ENCODE measurements around the gene TAF5.
"Not testable (repeated sequence)": the region's sequence is repeated elsewhere in the genome, so short reads cannot be mapped to it uniquely, and the experiment has no call there.

Gene TAF5

DNA sequence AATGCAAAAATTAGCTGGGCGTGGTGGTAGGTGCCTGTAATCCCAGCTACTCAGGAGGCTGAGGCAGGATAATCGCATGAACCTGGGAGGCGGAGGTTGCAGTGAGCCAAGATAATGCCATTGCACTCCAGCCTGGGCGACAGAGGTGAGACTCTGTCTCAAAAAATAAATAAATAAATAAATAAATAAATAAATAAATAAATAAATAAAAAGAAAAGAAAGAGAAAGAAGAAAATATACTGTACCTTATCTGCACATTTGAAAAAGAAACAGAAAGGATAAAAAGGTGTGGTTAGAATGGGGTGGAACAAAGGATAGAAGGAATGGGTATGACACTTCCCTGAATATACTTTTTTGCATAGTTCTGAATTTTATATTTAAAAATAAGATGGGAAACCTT, 8.3 kb upstream of the TAF5 start:
- not testable (repeated sequence) for H3K79me2 ChIP-seq (ENCODE audit: control insufficient read depth, insufficient read depth, low read length, unreplicated experiment); H3K27ac ChIP-seq (ENCODE audit: low read depth, low read length); H3K4me1 ChIP-seq (ENCODE audit: control insufficient read depth, insufficient read depth, low read length, unreplicated experiment); H3K4me3 ChIP-seq (ENCODE audit: low read depth, low read length); H2AFZ ChIP-seq (ENCODE audit: low read length, unreplicated experiment); H3K27me3 ChIP-seq (ENCODE audit: insufficient read depth, low read length); H3K36me3 ChIP-seq (ENCODE audit: insufficient read depth, low read length)

DNA sequence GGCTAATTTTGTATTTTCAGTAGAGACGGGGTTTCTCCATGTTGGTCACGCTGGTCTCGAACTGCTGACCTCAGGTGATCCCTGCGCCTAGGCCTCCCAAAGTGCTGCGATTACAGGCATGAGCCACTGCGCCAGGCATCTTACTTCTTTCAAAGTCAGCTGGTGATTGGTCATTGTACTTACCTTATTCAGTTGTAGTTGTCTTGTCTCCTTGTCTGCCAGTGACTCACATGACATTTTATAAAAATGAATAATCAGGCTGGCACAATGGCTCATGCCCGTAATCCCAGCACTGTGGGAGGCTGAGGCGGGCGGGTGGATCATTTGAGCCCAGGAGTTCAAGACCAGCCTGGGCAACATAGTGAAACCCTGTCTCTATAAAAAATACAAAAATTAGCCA, 7.0 kb upstream of the TAF5 start:
- H3K36me3 ChIP-seq (ENCODE audit: insufficient read depth, low read length); H3K27ac ChIP-seq (ENCODE audit: low read depth, low read length); H2AFZ ChIP-seq (ENCODE audit: low read length, unreplicated experiment); H3K4me1 ChIP-seq (ENCODE audit: control insufficient read depth, insufficient read depth, low read length, unreplicated experiment); H3K79me2 ChIP-seq (ENCODE audit: control insufficient read depth, insufficient read depth, low read length, unreplicated experiment); H3K27me3 ChIP-seq (ENCODE audit: insufficient read depth, low read length); H3K4me3 ChIP-seq (ENCODE audit: low read depth, low read length): not testable (repeated sequence)

DNA sequence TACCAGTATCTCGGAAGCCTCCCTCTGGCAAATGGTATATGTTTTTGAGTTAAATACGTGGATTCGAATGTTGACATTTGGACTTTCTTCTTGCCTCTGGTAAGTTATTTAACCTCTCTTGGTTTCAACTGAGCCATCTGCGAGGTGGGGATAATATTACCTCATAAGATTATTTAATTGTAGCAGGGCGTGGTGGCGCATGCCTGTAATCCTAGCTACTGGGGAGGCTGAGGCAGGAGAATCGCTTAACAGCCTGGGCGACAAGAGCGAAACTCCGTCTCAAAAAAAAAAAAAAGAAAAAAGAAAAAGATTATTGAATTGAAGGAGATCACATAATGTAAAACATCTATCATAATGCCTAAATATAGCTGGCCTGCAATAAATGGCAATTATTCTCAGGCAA, 396 bp upstream of the TAF5 start:
- Histone ChIP-seq H3K27me3 (ENCODE audit: insufficient read depth, low read length) (no peaks in the 10 kb centered on the region), H3K79me2 (ENCODE audit: control insufficient read depth, insufficient read depth, low read length, unreplicated experiment) (peaks cover 20% of the 10 kb centered on the region), H3K4me3 (ENCODE audit: low read depth, low read length) (peak overlapping the region; percentile 91)

DNA sequence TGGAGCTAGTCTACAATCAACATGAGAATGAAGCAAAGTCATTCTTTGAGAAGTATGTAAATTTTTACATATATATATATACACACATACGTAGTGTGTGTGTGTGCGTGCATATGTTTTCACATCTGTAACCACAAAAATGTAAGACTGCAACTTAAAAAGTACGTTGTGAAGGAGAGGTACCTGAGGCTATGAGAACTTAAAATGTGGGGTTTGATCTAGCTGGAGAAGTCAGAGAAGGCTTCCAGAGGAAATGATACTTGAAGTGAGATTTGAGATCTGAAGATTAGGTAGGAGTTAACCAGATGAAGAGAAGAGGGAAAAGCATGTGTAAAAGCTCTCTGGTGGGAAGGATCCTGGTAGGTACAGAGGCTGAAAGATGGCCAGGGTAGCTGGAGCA, 5.8 kb downstream of the TAF5 start:
- H3K36me3 ChIP-seq (ENCODE audit: insufficient read depth, low read length) = no peaks in the 10 kb centered on the region; the same call in 1 of the 2 replicates
- H3K27me3 ChIP-seq (ENCODE audit: insufficient read depth, low read length) = no peaks in the 10 kb centered on the region
- no peak overlapping the region for H2AFZ ChIP-seq (ENCODE audit: low read length, unreplicated experiment)
- H3K27ac ChIP-seq (ENCODE audit: low read depth, low read length) = no peak overlapping the region
- H3K79me2 ChIP-seq (ENCODE audit: control insufficient read depth, insufficient read depth, low read length, unreplicated experiment) = peaks cover 20% of the 10 kb centered on the region
- no peaks in the 10 kb centered on the region for H3K4me1 ChIP-seq (ENCODE audit: control insufficient read depth, insufficient read depth, low read length, unreplicated experiment)
- H3K4me3 ChIP-seq (ENCODE audit: low read depth, low read length) = no peak overlapping the region

More for the DNA sequence above, 396 bp upstream of the TAF5 start:
- Histone ChIP-seq H2AFZ (ENCODE audit: low read length, unreplicated experiment) (peak overlapping the region; percentile 6), H3K27ac (ENCODE audit: low read depth, low read length) (peak overlapping the region; percentile 41), H3K4me1 (ENCODE audit: control insufficient read depth, insufficient read depth, low read length, unreplicated experiment) (no peaks in the 10 kb centered on the region), H3K36me3 (ENCODE audit: insufficient read depth, low read length) (no peaks in the 10 kb centered on the region)

DNA sequence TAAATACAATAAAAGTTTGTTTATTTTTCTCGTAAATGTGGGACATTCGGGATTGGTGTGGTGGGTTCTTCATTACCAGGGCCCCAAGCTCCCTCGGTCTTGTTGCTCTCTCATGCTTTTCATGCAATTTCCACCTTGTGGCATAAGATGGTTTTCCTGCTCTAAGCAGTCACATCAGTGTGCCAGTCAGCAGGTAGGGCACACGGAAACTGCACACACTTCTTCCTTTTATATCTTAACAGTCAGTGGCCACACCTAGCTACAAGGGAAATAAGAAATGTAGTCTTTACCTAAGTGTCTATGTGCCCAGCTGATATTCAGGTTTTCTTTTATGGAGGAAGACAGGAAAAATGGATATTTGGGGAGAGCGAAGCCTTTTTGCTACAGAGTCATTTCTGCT, 6.5 kb downstream of the TAF5 start:
- H3K79me2 ChIP-seq (ENCODE audit: control insufficient read depth, insufficient read depth, low read length, unreplicated experiment) = peaks cover 20% of the 10 kb centered on the region
- no peak overlapping the region for H2AFZ ChIP-seq (ENCODE audit: low read length, unreplicated experiment)
- H3K27ac ChIP-seq (ENCODE audit: low read depth, low read length) = no peak overlapping the region
- no peaks in the 10 kb centered on the region for H3K4me1 ChIP-seq (ENCODE audit: control insufficient read depth, insufficient read depth, low read length, unreplicated experiment)
- H3K36me3 ChIP-seq (ENCODE audit: insufficient read depth, low read length) = no peaks in the 10 kb centered on the region; the same call in 1 of the 2 replicates
- no peaks in the 10 kb centered on the region for H3K27me3 ChIP-seq (ENCODE audit: insufficient read depth, low read length)
- H3K4me3 ChIP-seq (ENCODE audit: low read depth, low read length) = no peak overlapping the region

DNA sequence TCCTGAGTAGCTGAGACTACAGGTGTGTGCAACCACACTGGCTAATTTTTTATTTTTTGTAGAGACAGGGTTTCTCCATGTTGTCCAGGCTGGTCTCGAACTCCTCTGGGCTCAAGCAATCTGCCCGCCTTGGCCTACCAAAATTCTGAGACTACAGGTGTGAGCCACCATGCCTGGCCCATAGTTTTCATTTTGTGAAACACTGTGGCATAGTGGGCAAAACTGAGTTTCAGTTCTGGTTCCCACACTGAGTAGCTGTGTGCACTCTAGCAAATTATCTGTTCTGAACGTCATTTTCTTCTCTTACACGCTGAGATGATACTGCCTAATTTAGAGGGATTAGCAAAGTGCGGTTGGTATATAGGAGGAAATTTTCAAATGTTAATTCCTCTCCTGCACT, 15.0 kb downstream of the TAF5 start:
- Histone ChIP-seq H3K4me3 (ENCODE audit: low read depth, low read length) (no peak overlapping the region), H3K27me3 (ENCODE audit: insufficient read depth, low read length) (no peaks in the 10 kb centered on the region), H3K79me2 (ENCODE audit: control insufficient read depth, insufficient read depth, low read length, unreplicated experiment) (no peaks in the 10 kb centered on the region), H3K27ac (ENCODE audit: low read depth, low read length) (no peak overlapping the region), H3K36me3 (ENCODE audit: insufficient read depth, low read length) (peaks cover 8% of the 10 kb centered on the region), H3K4me1 (ENCODE audit: control insufficient read depth, insufficient read depth, low read length, unreplicated experiment) (no peaks in the 10 kb centered on the region), H2AFZ (ENCODE audit: low read length, unreplicated experiment) (no peak overlapping the region)

DNA sequence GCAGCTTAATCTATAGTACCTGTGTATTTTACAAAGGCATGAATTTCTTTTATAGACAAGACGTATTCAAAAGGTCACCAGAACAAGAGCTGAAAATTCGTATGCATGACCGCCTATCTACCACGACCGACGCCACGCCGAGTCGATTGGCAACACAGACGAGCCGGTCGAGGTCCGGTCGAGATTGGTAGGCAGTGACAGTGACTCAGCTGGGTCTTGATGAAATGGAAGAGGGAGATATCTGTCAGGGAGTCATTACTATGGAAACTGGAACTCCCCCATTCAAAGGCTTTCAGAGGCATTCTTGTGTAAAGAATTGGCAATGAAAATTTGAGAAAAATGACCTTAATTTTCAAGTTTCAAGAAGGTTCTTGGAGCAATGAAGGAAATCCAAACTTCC, 26.4 kb downstream of the TAF5 start:
- Histone ChIP-seq H3K79me2 (ENCODE audit: control insufficient read depth, insufficient read depth, low read length, unreplicated experiment) (peaks cover 72% of the 10 kb centered on the region), H3K36me3 (ENCODE audit: insufficient read depth, low read length) (peaks cover 19% of the 10 kb centered on the region), H3K4me1 (ENCODE audit: control insufficient read depth, insufficient read depth, low read length, unreplicated experiment) (peaks cover 30% of the 10 kb centered on the region), H3K27me3 (ENCODE audit: insufficient read depth, low read length) (no peaks in the 10 kb centered on the region), H3K4me3 (ENCODE audit: low read depth, low read length) (peak overlapping the region; percentile 30), H2AFZ (ENCODE audit: low read length, unreplicated experiment) (no peak overlapping the region), H3K27ac (ENCODE audit: low read depth, low read length) (no peak overlapping the region)

DNA sequence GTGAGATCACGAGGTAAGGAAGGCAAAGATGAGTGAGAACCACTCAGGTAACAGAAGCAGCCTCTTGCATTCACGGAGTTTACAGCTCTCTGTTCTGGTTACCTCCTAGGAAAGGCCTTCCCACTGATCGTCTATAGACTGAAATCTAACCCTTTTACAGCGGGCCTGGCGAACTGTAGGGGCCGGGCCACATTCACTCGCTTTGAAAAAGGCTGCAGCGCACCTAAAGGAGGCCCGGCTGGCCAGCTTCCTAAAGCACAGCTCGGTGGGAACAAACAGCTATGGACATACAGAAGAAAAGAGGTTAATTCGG, 27.9 kb downstream of the TAF5 start:
- Histone ChIP-seq H3K27me3 (ENCODE audit: insufficient read depth, low read length) (no peaks in the 10 kb centered on the region), H2AFZ (ENCODE audit: low read length, unreplicated experiment) (peak overlapping the region; percentile 54), H3K27ac (ENCODE audit: low read depth, low read length) (peak overlapping the region; percentile 50; the same call in 1 of the 2 replicates), H3K79me2 (ENCODE audit: control insufficient read depth, insufficient read depth, low read length, unreplicated experiment) (peaks cover 74% of the 10 kb centered on the region), H3K4me3 (ENCODE audit: low read depth, low read length) (peak overlapping the region; percentile 86), H3K36me3 (ENCODE audit: insufficient read depth, low read length) (peaks cover 22% of the 10 kb centered on the region), H3K4me1 (ENCODE audit: control insufficient read depth, insufficient read depth, low read length, unreplicated experiment) (peaks cover 30% of the 10 kb centered on the region)

DNA sequence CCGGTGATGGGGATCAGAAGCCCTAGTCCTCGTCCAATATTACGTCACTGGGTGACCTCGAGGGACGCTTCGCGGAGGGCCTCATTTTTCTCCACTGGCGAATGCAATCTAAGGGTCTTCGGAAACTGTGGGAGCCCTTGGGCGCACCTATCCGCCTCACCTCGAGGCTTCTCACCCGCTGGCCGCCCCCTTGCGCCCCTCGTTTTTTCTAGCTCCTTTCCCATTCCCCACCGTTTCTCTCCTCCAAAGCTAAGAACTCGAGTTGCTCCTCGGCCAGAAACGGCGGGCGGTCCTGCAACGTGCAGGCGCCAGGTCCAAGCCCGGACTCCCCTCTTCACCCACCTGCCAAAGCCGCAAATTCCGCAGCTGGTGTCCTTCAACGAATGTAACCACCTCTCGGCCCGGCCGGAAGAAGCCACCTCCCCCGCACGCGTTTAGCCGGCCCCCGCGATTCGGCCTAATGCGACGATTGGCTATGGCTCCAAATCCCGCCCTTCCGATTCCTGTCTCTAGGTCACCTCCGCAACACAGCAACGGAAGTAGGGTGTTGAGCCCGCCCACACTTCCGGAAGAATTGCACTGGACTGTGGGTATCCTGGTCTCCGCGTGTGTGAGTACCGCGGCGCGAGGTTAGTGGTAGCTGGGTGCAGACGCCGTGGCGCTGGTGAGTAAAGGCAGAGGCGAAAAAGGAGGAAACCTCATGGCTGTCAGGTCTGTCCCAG, 28.5 kb downstream of the TAF5 start, which contains the start of the genes ATP5MK and PDCD11:
TSS of gene ATP5MK (minus strand) at position 409 of the 722 bp plus-strand sequence. CDS start 4,018 bp downstream, outside the sequence.
TSS of gene PDCD11 (plus strand) at position 560 of the 722 bp plus-strand sequence. CDS start 1,801 bp downstream, outside the sequence.
- Histone ChIP-seq H3K27me3 (ENCODE audit: insufficient read depth, low read length) (no peaks in the 10 kb centered on the region), H3K79me2 (ENCODE audit: control insufficient read depth, insufficient read depth, low read length, unreplicated experiment) (peaks cover 69% of the 10 kb centered on the region), H3K4me3 (ENCODE audit: low read depth, low read length) (peak within 1 kb of the TSS; percentile 86), H3K36me3 (ENCODE audit: insufficient read depth, low read length) (peaks cover 22% of the 10 kb centered on the region), H3K4me1 (ENCODE audit: control insufficient read depth, insufficient read depth, low read length, unreplicated experiment) (peaks cover 30% of the 10 kb centered on the region), H2AFZ (ENCODE audit: low read length, unreplicated experiment) (peak within 1 kb of the TSS; percentile 71), H3K27ac (ENCODE audit: low read depth, low read length) (peak within 1 kb of the TSS; percentile 50; the same call in 1 of the 2 replicates)

DNA sequence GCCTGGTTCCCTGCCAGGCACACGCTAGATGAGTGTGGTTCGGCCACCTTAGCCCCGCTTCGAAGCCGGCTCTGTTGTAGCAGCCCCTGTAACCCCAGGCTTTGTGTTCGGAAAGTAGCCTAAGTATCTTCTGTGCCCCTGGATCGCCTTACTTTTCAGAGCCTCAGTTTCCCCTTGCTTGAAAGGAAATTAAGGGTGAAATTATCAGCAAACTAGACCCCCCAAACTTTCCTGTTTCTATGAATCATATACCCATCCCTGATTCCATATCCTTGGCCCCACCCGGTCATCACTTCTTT, 29.0 kb downstream of the TAF5 start:
- Histone ChIP-seq H3K27me3 (ENCODE audit: insufficient read depth, low read length) (no peaks in the 10 kb centered on the region), H3K4me3 (ENCODE audit: low read depth, low read length) (peak overlapping the region; percentile 86), H3K36me3 (ENCODE audit: insufficient read depth, low read length) (peaks cover 21% of the 10 kb centered on the region), H3K4me1 (ENCODE audit: control insufficient read depth, insufficient read depth, low read length, unreplicated experiment) (peaks cover 30% of the 10 kb centered on the region), H2AFZ (ENCODE audit: low read length, unreplicated experiment) (peak overlapping the region; percentile 71), H3K27ac (ENCODE audit: low read depth, low read length) (peak overlapping the region; percentile 7; the same call in 1 of the 2 replicates), H3K79me2 (ENCODE audit: control insufficient read depth, insufficient read depth, low read length, unreplicated experiment) (peaks cover 68% of the 10 kb centered on the region)

DNA sequence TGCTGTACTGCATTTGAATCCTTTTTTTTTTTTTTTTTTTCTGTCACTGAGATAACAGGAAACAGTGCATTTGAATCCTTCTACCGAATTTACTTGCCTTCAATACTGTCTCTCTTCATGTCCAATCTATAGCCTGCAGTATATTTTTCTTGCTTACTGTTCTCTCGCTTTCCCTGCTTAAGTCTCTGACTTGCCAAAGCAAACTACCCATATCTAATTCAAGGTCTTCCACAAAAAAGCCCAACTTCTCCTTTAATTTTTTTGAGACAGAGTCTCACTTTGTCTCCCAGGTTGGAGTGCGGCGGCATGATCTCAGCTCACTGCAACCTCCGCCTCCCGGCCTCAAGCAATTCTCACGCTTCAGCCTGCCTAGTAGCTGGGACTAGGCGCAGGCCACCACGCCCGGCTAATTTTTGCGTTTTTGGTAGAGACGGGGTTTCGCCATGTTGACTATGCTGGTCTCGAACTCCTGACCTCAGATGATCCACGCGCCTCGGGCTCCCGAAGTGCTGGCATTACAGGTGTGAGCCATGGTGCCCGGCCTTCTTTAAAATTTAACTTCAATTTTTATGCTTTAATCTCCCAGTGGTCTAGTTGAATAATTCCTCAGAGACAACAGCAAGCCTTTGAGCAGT, 29.5 kb downstream of the TAF5 start:
- peaks cover 18% of the 10 kb centered on the region for H3K36me3 ChIP-seq (ENCODE audit: insufficient read depth, low read length)
- peaks cover 67% of the 10 kb centered on the region for H3K79me2 ChIP-seq (ENCODE audit: control insufficient read depth, insufficient read depth, low read length, unreplicated experiment)
- peak overlapping the region; percentile 86 for H3K4me3 ChIP-seq (ENCODE audit: low read depth, low read length)
- peak overlapping the region; percentile 71 for H2AFZ ChIP-seq (ENCODE audit: low read length, unreplicated experiment)
- H3K4me1 ChIP-seq (ENCODE audit: control insufficient read depth, insufficient read depth, low read length, unreplicated experiment) = peaks cover 30% of the 10 kb centered on the region
- no peaks in the 10 kb centered on the region for H3K27me3 ChIP-seq (ENCODE audit: insufficient read depth, low read length)
- H3K27ac ChIP-seq (ENCODE audit: low read depth, low read length) = no peak overlapping the region

All from ACC112 (cell line).